ENCODE measurements around the gene GJA4.

GRCh38 chr1:34833711-34834110 lies 40.9 kb downstream of the GJA4 start:
- TF ChIP-seq CTCF (IDR thresholded peaks at IDR 0.05) = no peak
- TF ChIP-seq POLR2A (IDR thresholded peaks at IDR 0.05) = no peak

All from esophagus squamous epithelium (tissue), 4 donors.